CD4-positive, CD25-positive, alpha-beta regulatory T cell (primary cell): ENCODE measurements around the gene DPM3. TPM values are rescaled to one million over a fixed set of nuclear protein-coding genes. Genes with fewer than 3 reads are reported as not detected.

Experiments used
- ATAC-seq, 2 donors: fragments of 150-1000 bp; cut with Tn5 transposase; one replicate each; pipeline ENCODE4 v1.10.0; 2021; ENCODE audit warnings: low read depth in 2 of 2, moderate number of reproducible peaks in 2 of 2, moderate library complexity in 1 of 2
- DNase-seq, 3 donors: peaks; one replicate each; pipeline versions ENCODE4 v3.0.0 to v3.0.0-alpha.2; 2012 to 2022; ENCODE audit warnings: mixed read lengths in 1 of 3
- H3K27ac ChIP-seq: one replicate; pipeline ENCODE4 v1.7.0; 2013; ENCODE audit warnings: mild to moderate bottlenecking, low read length; ENCODE audit not compliant: insufficient read depth, poor library complexity, severe bottlenecking
- H3K27me3 ChIP-seq: one replicate; pipeline ENCODE4 v1.7.0; 2013; ENCODE audit warnings: low read length; ENCODE audit not compliant: control insufficient read depth, insufficient read depth
- H3K36me3 ChIP-seq: one replicate; pipeline ENCODE4 v1.7.0; 2013; ENCODE audit warnings: mild to moderate bottlenecking, low read length, moderate library complexity; ENCODE audit not compliant: control insufficient read depth, insufficient read depth
- H3K4me1 ChIP-seq: 2 replicates; pipeline ENCODE4 v1.7.0; 2013; ENCODE audit warnings: mild to moderate bottlenecking, low read length; ENCODE audit not compliant: insufficient read depth, control insufficient read depth, poor library complexity, severe bottlenecking
- H3K4me3 ChIP-seq: one replicate; pipeline ENCODE4 v1.7.0; 2013; ENCODE audit warnings: low read depth, mild to moderate bottlenecking, low read length, moderate library complexity
- H3K9me3 ChIP-seq, 2 experiments: 1 replicate in 1 of 2; 2 replicates in 1 of 2; pipeline ENCODE4 v1.7.0; 2013; ENCODE audit warnings: low read length in 2 of 2, mild to moderate bottlenecking in 1 of 2, moderate library complexity in 1 of 2; ENCODE audit not compliant: control insufficient read depth in 2 of 2
- H3K27ac Mint-ChIP-seq, 3 donors: one replicate each; pipeline ENCODE4 v1.8.0; 2020 to 2022; ENCODE audit warnings: mild to moderate bottlenecking in 3 of 3, mixed read lengths in 3 of 3, moderate library complexity in 2 of 3
- H3K27me3 Mint-ChIP-seq: one replicate; pipeline ENCODE4 v1.8.0; 2022; ENCODE audit warnings: mild to moderate bottlenecking, mixed read lengths
- H3K36me3 Mint-ChIP-seq: one replicate; pipeline ENCODE4 v1.8.0; 2020; ENCODE audit warnings: mixed read lengths
- H3K4me1 Mint-ChIP-seq, 4 donors: one replicate each; pipeline ENCODE4 v1.8.0; 2020 to 2022; ENCODE audit warnings: mixed read lengths in 4 of 4, mild to moderate bottlenecking in 1 of 4
- H3K4me3 Mint-ChIP-seq, 4 donors: one replicate each; pipeline ENCODE4 v1.8.0; 2020 to 2022; ENCODE audit warnings: mild to moderate bottlenecking in 4 of 4, mixed read lengths in 4 of 4, moderate library complexity in 3 of 4
- H3K9me3 Mint-ChIP-seq, 7 donors: one replicate each; pipeline ENCODE4 v1.8.0; 2020 to 2022; ENCODE audit warnings: mixed read lengths in 7 of 7, mild to moderate bottlenecking in 3 of 7, moderate library complexity in 2 of 7
- polyA plus RNA-seq, 4 donors: library from polyadenylated mRNA; unstranded; fragments of 300-500 nt; fragmentation: Illumina TruSeq; gene quantifications; one replicate each; pipeline ENCODE4 v1.2.3, GENCODE V29; 2021
- total RNA-seq: library from RNA; stranded (reverse); gene quantifications from one replicate; pipeline ENCODE4 v1.2.3, GENCODE V29; 2022

The DPM3 gene
- total and polyA plus RNA-seq, 5 donors from 2014 or later = 28.1 to 116 (median 101) TPM

DNA sequence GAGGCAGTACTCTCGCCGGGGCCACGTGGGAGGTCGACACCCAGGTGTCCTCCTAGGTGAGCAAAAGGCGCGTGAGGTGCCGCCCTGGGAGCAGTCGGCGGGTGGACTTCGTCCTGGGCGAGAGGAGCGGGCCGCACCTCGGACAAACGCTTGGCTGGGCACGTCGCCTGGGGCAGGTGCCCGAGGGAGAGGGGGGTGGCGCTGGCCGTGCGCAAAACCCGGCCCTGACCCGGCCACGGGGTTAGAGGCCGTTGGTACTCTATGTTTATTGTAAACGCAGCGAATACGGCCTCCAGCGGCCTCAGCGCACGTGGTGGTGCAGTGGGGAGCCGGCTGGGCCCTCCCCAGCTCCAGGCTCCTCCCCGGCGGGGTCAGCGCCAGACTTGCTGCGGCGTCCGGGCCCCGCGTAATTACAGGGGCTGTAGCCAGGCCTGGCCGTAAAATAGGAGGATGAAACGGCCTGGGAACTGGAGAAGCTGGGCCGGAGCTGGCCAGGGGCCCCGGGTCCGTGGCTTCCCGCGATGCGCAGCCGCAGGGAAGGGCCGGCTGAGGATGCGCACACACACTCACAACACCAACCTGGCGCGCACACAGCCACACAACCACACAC, 14.3 kb downstream of the DPM3 start:
- peak overlapping the region in 2 of 4 donors; percentile 21 to 78 for H3K4me3 Mint-ChIP-seq
- no peak overlapping the region for H3K27ac ChIP-seq
- H3K4me1 Mint-ChIP-seq = peaks cover 0 to 41% (median 18%) of the 10 kb centered on the region in 4 donors
- peaks cover 70% of the 10 kb centered on the region for H3K27me3 Mint-ChIP-seq
- H3K9me3 ChIP-seq = no peaks in the 10 kb centered on the region
- H3K27me3 ChIP-seq = peaks cover 9% of the 10 kb centered on the region
- H3K4me1 ChIP-seq = peaks cover 35% of the 10 kb centered on the region
- no peak overlapping the region for H3K27ac Mint-ChIP-seq
- no peaks in the 10 kb centered on the region for H3K36me3 ChIP-seq
- ATAC-seq (no peak), DNase-seq (no peak)
- H3K4me3 ChIP-seq = no peak overlapping the region
- H3K9me3 Mint-ChIP-seq = no peaks in the 10 kb centered on the region
- H3K36me3 Mint-ChIP-seq = no peaks in the 10 kb centered on the region

GRCh38 chr1:155125511-155125945, 14.8 kb downstream of the DPM3 start:
- Histone ChIP-seq H3K27ac (no peak overlapping the region), H3K9me3 (no peaks in the 10 kb centered on the region), H3K36me3 (no peaks in the 10 kb centered on the region), H3K4me1 (peaks cover 35% of the 10 kb centered on the region), H3K27me3 (peaks cover 9% of the 10 kb centered on the region), H3K4me3 (no peak overlapping the region)
- no peak for ATAC-seq
- Mint-ChIP-seq H3K27ac (no peak overlapping the region), H3K4me1 (peaks cover 0 to 36% (median 14%) of the 10 kb centered on the region in 4 donors), H3K36me3 (no peaks in the 10 kb centered on the region), H3K9me3 (no peaks in the 10 kb centered on the region), H3K4me3 (peak overlapping the region in 2 of 4 donors; percentile 21 to 78), H3K27me3 (peaks cover 64% of the 10 kb centered on the region)
- DNase-seq = no peak

DNA sequence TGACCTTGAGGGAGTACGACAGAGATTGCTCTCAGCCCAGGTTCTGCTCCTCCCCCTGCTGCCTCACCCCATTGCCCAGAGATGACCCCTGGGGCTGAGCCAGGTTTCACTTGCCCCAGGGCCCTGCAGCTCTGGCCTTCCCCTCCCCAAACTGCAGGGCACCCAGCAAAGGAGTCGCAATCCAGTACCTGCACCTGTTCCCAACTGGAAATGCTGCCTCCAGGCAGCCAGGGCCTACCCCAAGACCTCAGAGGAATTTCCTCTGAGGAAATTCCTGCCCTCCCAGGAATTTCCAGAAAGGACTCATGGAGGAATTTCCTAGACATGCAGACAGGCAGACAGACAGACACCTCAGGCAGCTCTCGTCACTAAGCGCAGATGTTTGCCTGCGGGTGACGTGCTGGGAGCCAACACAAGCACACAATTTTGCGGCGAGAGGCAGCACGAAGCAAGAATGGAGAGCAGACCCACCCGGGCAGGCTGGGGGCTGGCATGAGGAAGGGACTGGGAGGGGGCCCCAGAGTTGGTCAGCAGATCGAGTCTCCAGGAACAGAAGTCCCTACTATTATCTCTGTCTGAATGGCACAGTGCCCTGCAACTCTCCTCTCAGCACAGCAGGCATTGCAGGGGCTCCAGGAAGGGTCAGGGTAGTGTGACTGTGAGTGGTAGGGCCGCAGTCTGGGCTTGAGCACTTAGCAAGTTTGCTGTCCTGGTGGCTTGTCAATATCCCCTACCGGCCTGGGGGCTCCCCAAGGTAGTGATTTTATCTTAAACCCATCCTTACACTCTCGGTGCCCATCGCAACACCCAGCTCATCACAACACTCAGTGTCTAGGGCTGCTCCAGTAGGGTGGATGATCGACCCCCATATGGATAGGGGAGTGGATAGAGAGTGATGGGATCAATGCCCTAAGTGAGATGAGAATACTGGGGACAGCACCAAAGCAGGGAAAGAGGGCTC, 15.5 kb downstream of the DPM3 start:
- ATAC-seq = no peak
- peaks cover 0 to 30% (median 12%) of the 10 kb centered on the region in 4 donors for H3K4me1 Mint-ChIP-seq
- peak overlapping the region in 1 of 4 donors; percentile 78 for H3K4me3 Mint-ChIP-seq
- H3K9me3 Mint-ChIP-seq = no peaks in the 10 kb centered on the region
- peaks cover 64% of the 10 kb centered on the region for H3K27me3 Mint-ChIP-seq
- Histone ChIP-seq H3K27ac (no peak overlapping the region), H3K9me3 (no peaks in the 10 kb centered on the region), H3K4me3 (no peak overlapping the region), H3K36me3 (no peaks in the 10 kb centered on the region), H3K27me3 (peaks cover 9% of the 10 kb centered on the region), H3K4me1 (peaks cover 34% of the 10 kb centered on the region)
- no peak for DNase-seq
- H3K27ac Mint-ChIP-seq = peak overlapping the region in 1 of 3 donors; percentile 7
- no peaks in the 10 kb centered on the region for H3K36me3 Mint-ChIP-seq

GRCh38 chr1:155123801-155124200, 16.5 kb downstream of the DPM3 start:
- H3K36me3 Mint-ChIP-seq = no peaks in the 10 kb centered on the region
- DNase-seq (no peak), ATAC-seq (no peak)
- peaks cover 57% of the 10 kb centered on the region for H3K27me3 Mint-ChIP-seq
- no peaks in the 10 kb centered on the region for H3K9me3 ChIP-seq
- no peaks in the 10 kb centered on the region for H3K36me3 ChIP-seq
- H3K27me3 ChIP-seq = peaks cover 9% of the 10 kb centered on the region
- H3K27ac ChIP-seq = no peak overlapping the region
- H3K4me3 ChIP-seq = no peak overlapping the region
- H3K4me1 ChIP-seq = peaks cover 25% of the 10 kb centered on the region
- peaks cover 0 to 20% (median 12%) of the 10 kb centered on the region in 4 donors for H3K4me1 Mint-ChIP-seq
- no peaks in the 10 kb centered on the region for H3K9me3 Mint-ChIP-seq
- H3K4me3 Mint-ChIP-seq = no peak overlapping the region
- no peak overlapping the region for H3K27ac Mint-ChIP-seq

GRCh38 chr1:155122308-155122707, 18.0 kb downstream of the DPM3 start:
- peaks cover 0 to 7% (median 6%) of the 10 kb centered on the region in 4 donors for H3K4me1 Mint-ChIP-seq
- Histone ChIP-seq H3K4me1 (peaks cover 10% of the 10 kb centered on the region), H3K36me3 (no peaks in the 10 kb centered on the region), H3K4me3 (no peak overlapping the region), H3K9me3 (no peaks in the 10 kb centered on the region), H3K27me3 (peaks cover 5% of the 10 kb centered on the region), H3K27ac (no peak overlapping the region)
- H3K27ac Mint-ChIP-seq = peak overlapping the region in 1 of 3 donors; percentile 22
- peaks cover 51% of the 10 kb centered on the region for H3K27me3 Mint-ChIP-seq
- H3K9me3 Mint-ChIP-seq = no peaks in the 10 kb centered on the region
- ATAC-seq (no peak), DNase-seq (no peak)
- no peak overlapping the region for H3K4me3 Mint-ChIP-seq
- no peaks in the 10 kb centered on the region for H3K36me3 Mint-ChIP-seq

- H3K4me1 Mint-ChIP-seq = no peaks in the 10 kb centered on the region
- Histone ChIP-seq H3K27ac (no peak overlapping the region), H3K9me3 (no peaks in the 10 kb centered on the region), H3K4me3 (no peak overlapping the region), H3K27me3 (peaks cover 2% of the 10 kb centered on the region), H3K4me1 (no peaks in the 10 kb centered on the region), H3K36me3 (no peaks in the 10 kb centered on the region)
- H3K4me3 Mint-ChIP-seq = no peak overlapping the region
- no peak for ATAC-seq
- no peak overlapping the region for H3K27ac Mint-ChIP-seq
- no peak for DNase-seq
- peaks cover 47% of the 10 kb centered on the region for H3K27me3 Mint-ChIP-seq
- no peaks in the 10 kb centered on the region for H3K9me3 Mint-ChIP-seq
- no peaks in the 10 kb centered on the region for H3K36me3 Mint-ChIP-seq
These were observed 19.1 kb downstream of the DPM3 start for GRCh38 chr1:155121249-155121648.

DNA sequence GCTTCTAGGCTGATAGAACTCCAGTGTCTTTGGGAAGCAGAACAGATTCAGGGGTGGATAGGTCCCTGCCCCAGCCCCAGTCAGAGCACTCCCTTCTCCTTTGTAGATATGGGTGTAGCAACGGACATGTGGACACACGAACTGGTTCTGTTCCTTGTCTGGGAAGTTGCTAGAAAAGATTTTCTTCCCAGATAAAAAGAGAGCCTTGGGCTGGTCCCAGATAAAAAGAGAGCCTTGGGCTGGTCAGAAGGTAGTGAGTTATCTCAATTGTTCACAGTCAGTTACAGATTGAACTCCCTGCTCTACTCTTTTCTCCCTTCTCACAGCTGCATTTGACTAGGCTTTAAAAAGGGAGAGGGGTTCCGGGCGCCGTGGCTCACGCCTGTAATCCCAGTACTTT, 20.1 kb downstream of the DPM3 start:
- no peak overlapping the region for H3K4me3 Mint-ChIP-seq
- H3K4me1 Mint-ChIP-seq = no peaks in the 10 kb centered on the region
- no peak overlapping the region for H3K27ac Mint-ChIP-seq
- no peaks in the 10 kb centered on the region for H3K36me3 ChIP-seq
- H3K36me3 Mint-ChIP-seq = no peaks in the 10 kb centered on the region
- H3K4me1 ChIP-seq = no peaks in the 10 kb centered on the region
- ATAC-seq = no peak
- no peak for DNase-seq
- no peak overlapping the region for H3K27ac ChIP-seq
- H3K9me3 Mint-ChIP-seq = no peaks in the 10 kb centered on the region
- no peaks in the 10 kb centered on the region for H3K9me3 ChIP-seq
- H3K27me3 Mint-ChIP-seq = peaks cover 41% of the 10 kb centered on the region
- peaks cover 2% of the 10 kb centered on the region for H3K27me3 ChIP-seq
- no peak overlapping the region for H3K4me3 ChIP-seq
